Activated CD4-positive, alpha-beta memory T cell treated with anti-CD3 and anti-CD28 coated beads for 36 hours (primary cell): ENCODE measurements around the gene DDAH1. TPM values are rescaled to one million over a fixed set of nuclear protein-coding genes. Genes with fewer than 3 reads are reported as not detected.

Source experiments
- total RNA-seq, 2 experiments: library from RNA; stranded (reverse); gene quantifications; one replicate each; pipeline ENCODE4 v1.2.3, GENCODE V29; 2021

Gene DDAH1
- total RNA-seq, 2 experiments from 2014 or later, result not detected

Other genes with a start within 250 kb of the DDAH1 start
- gene C1orf52, start 205.5 kb downstream of the DDAH1 start, total RNA-seq, result 10 to 100 TPM; 19.4 to 21.8 TPM
- 10 to 100 TPM; 31.1 to 31.5 TPM for gene BCL10, start 188.5 kb downstream of the DDAH1 start, total RNA-seq
- not detected for gene CCN1, start 115.6 kb upstream of the DDAH1 start, total RNA-seq
- 10 to 100 TPM; 18.7 TPM for gene ZNHIT6, start 243.3 kb upstream of the DDAH1 start, total RNA-seq